HepG2 (cell line): ENCODE data around the gene PKDREJ. TPM values are rescaled to one million over a fixed set of nuclear protein-coding genes. Genes with fewer than 3 reads are reported as not detected.

Source experiments
- ATF3 ChIP-seq: sonication (generic); formaldehyde crosslinking; IDR thresholded peaks from 2 replicates; pipeline ENCODE4 v1.4.0; 2020; ENCODE audit warnings: missing genetic modification reagents
- CHCHD3 ChIP-seq: sonication (generic); formaldehyde crosslinking; IDR thresholded peaks from 2 replicates; pipeline ENCODE4 v1.8.0; 2022; ENCODE audit warnings: mild to moderate bottlenecking, missing genetic modification reagents, moderate library complexity
- CREB1 ChIP-seq, 2 experiments: fragments of 450-650 bp in 1 of 2; IDR thresholded peaks; 2 replicates each; pipeline ENCODE4 v1.6.1; 2016 to 2017; ENCODE audit warnings: control low read depth in 1 of 2, mild to moderate bottlenecking in 1 of 2, missing compliant biosample characterization in 1 of 2, missing genetic modification characterization in 1 of 2
- CTCF ChIP-seq: sonication (generic); formaldehyde crosslinking; IDR thresholded peaks from 2 replicates; pipeline ENCODE4 v1.5.0; 2020; ENCODE audit warnings: mild to moderate bottlenecking, missing genetic modification reagents, moderate library complexity
- DMAP1 ChIP-seq: IDR thresholded peaks from 2 replicates; pipeline ENCODE4 v1.6.1; 2016
- ELF1 ChIP-seq: sonication (generic); formaldehyde crosslinking; IDR thresholded peaks from 2 replicates; pipeline ENCODE4 v1.4.0; 2020; ENCODE audit warnings: missing genetic modification reagents
- HCFC1 ChIP-seq: fragments of 150-350 bp; IDR thresholded peaks from 2 replicates; pipeline ENCODE4 v1.6.1; 2014; ENCODE audit warnings: low read depth, low read length
- HDAC1 ChIP-seq: sonication (generic); formaldehyde crosslinking; IDR thresholded peaks from 2 replicates; pipeline ENCODE4 v1.5.1; 2020; ENCODE audit warnings: mild to moderate bottlenecking, missing genetic modification reagents
- HMGXB4 ChIP-seq, 2 experiments: sonication (generic) in 1 of 2; formaldehyde crosslinking in 1 of 2; IDR thresholded peaks; 2 replicates each; pipeline versions ENCODE4 v1.4.0 to v1.6.1; 2018 to 2020; ENCODE audit warnings: missing genetic modification reagents in 2 of 2, borderline replicate concordance in 1 of 2, low read depth in 1 of 2, mild to moderate bottlenecking in 1 of 2, missing biosample characterization in 1 of 2
- IRF2 ChIP-seq: IDR thresholded peaks from 2 replicates; pipeline ENCODE4 v1.6.1; 2018; ENCODE audit warnings: missing genetic modification reagents, missing compliant biosample characterization
- KLF16 ChIP-seq, 2 experiments: sonication (generic) in 1 of 2; formaldehyde crosslinking in 1 of 2; IDR thresholded peaks; 2 replicates each; pipeline versions ENCODE4 v1.6.1 to v1.8.0; 2016 to 2023; ENCODE audit warnings: missing genetic modification reagents in 2 of 2, missing compliant biosample characterization in 1 of 2
- MED1 ChIP-seq: sonication (generic); formaldehyde crosslinking; IDR thresholded peaks from 2 replicates; pipeline ENCODE4 v1.4.0; 2020; ENCODE audit warnings: missing genetic modification reagents
- NCOA5 ChIP-seq: sonication (generic); formaldehyde crosslinking; IDR thresholded peaks from 2 replicates; pipeline ENCODE4 v1.4.0; 2020; ENCODE audit warnings: missing genetic modification reagents
- RBM39 ChIP-seq: fragments of 200-400 bp; formaldehyde crosslinking; IDR thresholded peaks from one replicate; pipeline ENCODE4 v1.6.1; 2018; ENCODE audit warnings: antibody characterized with exemption, mild to moderate bottlenecking, low read depth, low read length; ENCODE audit not compliant: poor library complexity, severe bottlenecking
- TFAP4 ChIP-seq: sonication (generic); IDR thresholded peaks from 2 replicates; pipeline ENCODE4 v1.6.1; 2016; ENCODE audit warnings: low read depth, borderline replicate concordance
- TFDP2 ChIP-seq: sonication (generic); formaldehyde crosslinking; IDR thresholded peaks from 2 replicates; pipeline ENCODE4 v1.4.0; 2020; ENCODE audit warnings: missing genetic modification reagents
- ZNF143 ChIP-seq: sonication (generic); formaldehyde crosslinking; IDR thresholded peaks from 2 replicates; pipeline ENCODE4 v1.4.0; 2020; ENCODE audit warnings: missing genetic modification reagents
- ZNF18 ChIP-seq: sonication (generic); formaldehyde crosslinking; IDR thresholded peaks from 2 replicates; pipeline ENCODE4 v1.8.0; 2022; ENCODE audit warnings: mild to moderate bottlenecking, missing genetic modification reagents; ENCODE audit not compliant: insufficient replicate concordance
- ZNF691 ChIP-seq: sonication (generic); formaldehyde crosslinking; IDR thresholded peaks from 2 replicates; pipeline ENCODE4 v1.4.0; 2020; ENCODE audit warnings: missing genetic modification reagents, low read depth, mild to moderate bottlenecking, borderline replicate concordance
- polyA plus RNA-seq, 8 experiments: library from polyadenylated mRNA; depleted of rRNA in 3 of 8; stranded (reverse) in 7 of 8; unstranded in 1 of 8; fragments of >200 nt; fragmentation: Illumina TruSeq in 4 of 8; extraction: Trizol in 4 of 8; gene quantifications; 2 replicates each; pipeline versions ENCODE4 v1.2.1 to v1.2.3, GENCODE V29; 2011 to 2016; ENCODE audit warnings: low read depth in 4 of 8, missing spikeins in 1 of 8, mixed read lengths in 1 of 8; ENCODE audit not compliant: insufficient read depth in 1 of 8
- total RNA-seq, 5 experiments: library from RNA; depleted of rRNA; stranded (reverse); fragments of >200 nt; fragmentation: Illumina TruSeq; extraction: Trizol; gene quantifications; 2 replicates each; pipeline ENCODE4 v1.2.3, GENCODE V29; 2016; ENCODE audit warnings: low read depth in 1 of 5

PKDREJ gene
- total and polyA plus RNA-seq, 2 of the 13 experiments (the other 11 are each of a cell fraction or from before 2014, with no cell fraction given): not detected

- TF ChIP-seq ZNF18 (CRISPR knock-in tag) (peak; percentile 12), DMAP1 (CRISPR knock-in tag) (peak; percentile 68), KLF16 (CRISPR knock-in tag; IDR thresholded peaks at IDR 0.05) (peak in 1 of 2 experiments; percentile 69; a peak in 2 of 4 replicates), TFDP2 (CRISPR knock-in tag) (peak; percentile 62), HDAC1 (CRISPR knock-in tag) (peak; percentile 76), RBM39 (peak; percentile 42), ZNF143 (CRISPR knock-in tag) (peak; percentile 53), TFAP4 (no peak; the same call in 1 of the 2 replicates), CHCHD3 (CRISPR knock-in tag) (peak; percentile 38; the same call in 1 of the 2 replicates), ELF1 (CRISPR knock-in tag) (no peak; the same call in 1 of the 2 replicates), ATF3 (CRISPR knock-in tag) (0 out of 2 replicates have a peak, but pooled peaks have one; percentile 20), NCOA5 (CRISPR knock-in tag) (no peak), HCFC1 (no peak), MED1 (CRISPR knock-in tag) (peak; percentile 41), ZNF691 (CRISPR knock-in tag) (0 out of 2 replicates have a peak, but pooled peaks have one; percentile 64), CTCF (CRISPR knock-in tag) (0 out of 2 replicates have a peak, but pooled peaks have one; percentile 5), CREB1 (IDR thresholded peaks at IDR 0.05) (no peak), CREB1 (CRISPR knock-in tag; IDR thresholded peaks at IDR 0.05) (no peak), IRF2 (peak; percentile 22), HMGXB4 (CRISPR knock-in tag; IDR thresholded peaks at IDR 0.05; ENCODE audit: borderline replicate concordance in 1 of 2, low read depth in 1 of 2) (peak; percentile 57 to 61; a peak in 3 of 4 replicates)
These were observed 4.5 kb upstream of the PKDREJ start, which contains the start of gene TTC38 (continued) for GRCh38 chr22:46267431-46268279.
